ENCODE measurements around the gene TOR1AIP2. TPM values are rescaled to one million over a fixed set of nuclear protein-coding genes. Genes with fewer than 3 reads are reported as not detected.

The TOR1AIP2 gene
- total RNA-seq, 2 experiments from 2014 or later, result 31.0 to 49.9 TPM

- Histone ChIP-seq H3K36me3 (ENCODE audit: insufficient read depth, low read length) (peaks cover 17% of the 10 kb centered on the region), H3K9me2 (ENCODE audit: insufficient read depth, low read length) (no peaks in the 10 kb centered on the region), H3K4me3 (ENCODE audit: low read depth, low read length, poor library complexity, severe bottlenecking) (no peak overlapping the region), H3K9me3 (ENCODE audit: low read length) (no peaks in the 10 kb centered on the region), H3K4me1 (ENCODE audit: insufficient read depth, low read length, poor library complexity, severe bottlenecking) (peaks cover 41% of the 10 kb centered on the region), H3K79me2 (ENCODE audit: insufficient read depth, low read depth, low read length) (peaks cover 37% of the 10 kb centered on the region), H4K20me1 (ENCODE audit: insufficient read depth, low read length) (peaks cover 11% of the 10 kb centered on the region), H2AFZ (ENCODE audit: low read length) (no peak overlapping the region), H3K27ac (ENCODE audit: low read depth, low read length, poor library complexity, severe bottlenecking) (no peak overlapping the region), H3K4me2 (ENCODE audit: low read length) (no peak overlapping the region)
- ChIA-PET POLR2A (no interaction called here), CTCF (ENCODE audit: unreplicated experiment) (no interaction called here)
- TF ChIP-seq CTCF (conservative IDR thresholded peaks at IDR 0.05; ENCODE audit: low read length) (no peak), EZH2phosphoT487 (IDR thresholded peaks at IDR 0.05; ENCODE audit: borderline replicate concordance, low read depth, low read length) (no peak)
- intact Hi-C loops (cut with micrococcal nuclease; ENCODE audit: unreplicated experiment), result loop anchor here (5.0 kb wide), 2 partner anchors 623 to 847 kb away; partner anchors contain the start of gene ACBD6
- no TSS peak for BruUV-seq (replicated peaks)
- DNase-seq (ENCODE audit: low spot score), result no peak
Measured at GRCh38 chr1:179879797-179880196, 2.2 kb upstream of the TOR1AIP2 start.

- POLR2A ChIA-PET, result interaction anchor here (0.9 to 1.3 kb wide), 4 partner anchors 9 to 279 kb away, joined by 3 to 7 read pairs (median 4); no protein-coding TSS in a partner anchor
Measured at GRCh38 chr1:179876300-179876715, 1.3 kb downstream of the TOR1AIP2 start.

More at GRCh38 chr1:179876300-179876715, 1.3 kb downstream of the TOR1AIP2 start:
- intact Hi-C loops (cut with micrococcal nuclease; ENCODE audit: unreplicated experiment), result no loop called here
- H2AFZ ChIP-seq (ENCODE audit: low read length), result no peak overlapping the region
- DNase-seq (ENCODE audit: low spot score), result peak; percentile 14
- no peaks in the 10 kb centered on the region for H3K9me2 ChIP-seq (ENCODE audit: insufficient read depth, low read length)
- H3K4me3 ChIP-seq (ENCODE audit: low read depth, low read length, poor library complexity, severe bottlenecking), result peak overlapping the region; percentile 79
- no peaks in the 10 kb centered on the region for H3K9me3 ChIP-seq (ENCODE audit: low read length)
- BruUV-seq (replicated peaks), result no TSS peak
- H3K27ac ChIP-seq (ENCODE audit: low read depth, low read length, poor library complexity, severe bottlenecking), result peak overlapping the region; percentile 11
- TF ChIP-seq EZH2phosphoT487 (IDR thresholded peaks at IDR 0.05; ENCODE audit: borderline replicate concordance, low read depth, low read length) (no peak), CTCF (conservative IDR thresholded peaks at IDR 0.05; ENCODE audit: low read length) (no peak)
- CTCF ChIA-PET (ENCODE audit: unreplicated experiment), result no interaction called here
- peaks cover 57% of the 10 kb centered on the region for H3K4me1 ChIP-seq (ENCODE audit: insufficient read depth, low read length, poor library complexity, severe bottlenecking)
- peaks cover 64% of the 10 kb centered on the region for H3K79me2 ChIP-seq (ENCODE audit: insufficient read depth, low read depth, low read length)
- peaks cover 19% of the 10 kb centered on the region for H4K20me1 ChIP-seq (ENCODE audit: insufficient read depth, low read length)
- H3K4me2 ChIP-seq (ENCODE audit: low read length), result peak overlapping the region; percentile 77
- peaks cover 42% of the 10 kb centered on the region for H3K36me3 ChIP-seq (ENCODE audit: insufficient read depth, low read length)
